K562 (cell line): ENCODE data around the gene LRRC4. TPM values are rescaled to one million over a fixed set of nuclear protein-coding genes. Genes with fewer than 3 reads are reported as not detected.

Experiments used
- ARID1B ChIP-seq: fragments of 450-650 bp; IDR thresholded peaks from 2 replicates; pipeline ENCODE4 v1.6.1; 2016; ENCODE audit warnings: antibody characterized with exemption, mild to moderate bottlenecking, inconsistent platforms
- BACH1 ChIP-seq: fragments of 200-800 bp; sonication (Bioruptor generic); IDR thresholded peaks from 2 replicates; pipeline ENCODE4 v1.6.1; 2016; ENCODE audit warnings: missing genetic modification characterization, missing compliant biosample characterization
- BRF1 ChIP-seq: IDR thresholded peaks from 3 replicates; pipeline ENCODE4 v1.6.1; 2011; ENCODE audit warnings: borderline replicate concordance, mild to moderate bottlenecking; ENCODE audit not compliant: insufficient read length; ENCODE audit errors: extremely low read depth
- CBFA2T3 ChIP-seq: fragments of 450-650 bp; IDR thresholded peaks from 2 replicates; pipeline ENCODE4 v1.6.1; 2017
- CEBPG ChIP-seq, 3 experiments: fragments of 200-800 bp in 1 of 3; sonication (Bioruptor generic) in 1 of 3; sonication (generic) in 1 of 3; formaldehyde crosslinking in 1 of 3; IDR thresholded peaks in 2 of 3; conservative IDR thresholded peaks in 1 of 3; 2 replicates each; pipeline versions ENCODE4 v1.6.1 to v1.8.0; 2016 to 2022; ENCODE audit warnings: missing compliant biosample characterization in 2 of 3, missing genetic modification characterization in 2 of 3, mild to moderate bottlenecking in 1 of 3, missing genetic modification reagents in 1 of 3
- CREB1 ChIP-seq, 2 experiments: sonication (generic) in 1 of 2; formaldehyde crosslinking in 1 of 2; IDR thresholded peaks; 2 replicates each; pipeline versions ENCODE4 v1.6.1 to v1.8.0; 2012 to 2022; ENCODE audit warnings: inconsistent platforms in 1 of 2, mild to moderate bottlenecking in 1 of 2, missing genetic modification reagents in 1 of 2, moderate library complexity in 1 of 2
- DDX20 ChIP-seq: fragments of 450-650 bp; IDR thresholded peaks from 2 replicates; pipeline ENCODE4 v1.6.1; 2016; ENCODE audit warnings: missing genetic modification characterization, low read depth, mild to moderate bottlenecking, missing compliant biosample characterization, moderate library complexity
- FOXK1 ChIP-seq: sonication (generic); formaldehyde crosslinking; IDR thresholded peaks from 2 replicates; pipeline ENCODE4 v1.8.0; 2022; ENCODE audit warnings: missing genetic modification reagents, mild to moderate bottlenecking, borderline replicate concordance
- SMARCB1 ChIP-seq: IDR thresholded peaks from 2 replicates; pipeline ENCODE4 v1.6.1; 2011; ENCODE audit warnings: improper control_type of control experiment, low read depth; ENCODE audit not compliant: insufficient read length
- ZNF583 ChIP-seq: fragments of 250-450 bp; sonication (Bioruptor Pico); IDR thresholded peaks from 2 replicates; pipeline ENCODE4 v1.4.0; 2020
- polyA plus RNA-seq, 8 experiments: library from polyadenylated mRNA; depleted of rRNA in 4 of 8; stranded (reverse) in 5 of 8; unstranded in 3 of 8; fragments of >200 nt; fragmentation: Nextera tagmentation in 2 of 8; fragmentation: Illumina TruSeq in 1 of 8; extraction: Ambion mirVana in 2 of 8; extraction: Trizol in 1 of 8; gene quantifications; 2 replicates each; pipeline versions ENCODE4 v1.2.1 to v1.2.3, GENCODE V29; 2011 to 2014; ENCODE audit warnings: inconsistent platforms in 1 of 8, missing spikeins in 1 of 8
- total RNA-seq, 7 experiments: library from RNA; depleted of rRNA in 6 of 7; stranded (reverse); fragments of >200 nt in 6 of 7; fragmentation: Illumina TruSeq in 2 of 7; extraction: Trizol in 2 of 7; gene quantifications; 2 replicates each; pipeline versions ENCODE4 v1.2.1 to v1.2.3, GENCODE V29; 2011 to 2021; ENCODE audit warnings: low replicate concordance in 1 of 7
- TF ChIP-seq, protein P1 (sequence below): fragments of 250-450 bp; sonication (Bioruptor Pico); IDR thresholded peaks from 2 replicates; pipeline ENCODE4 v1.4.0; 2020
- TF ChIP-seq, protein P2 (sequence below): fragments of 450-650 bp; IDR thresholded peaks from 2 replicates; pipeline ENCODE4 v1.6.1; 2016; ENCODE audit warnings: borderline replicate concordance
- TF ChIP-seq, protein P3 (sequence below): fragments of 450-650 bp; formaldehyde crosslinking; IDR thresholded peaks from 2 replicates; pipeline ENCODE4 v1.4.0; 2020; ENCODE audit warnings: mild to moderate bottlenecking
- TF ChIP-seq, protein P4 (sequence below): fragments of 250-450 bp; sonication (Bioruptor Pico); IDR thresholded peaks from 2 replicates; pipeline ENCODE4 v1.8.0; 2021; ENCODE audit warnings: mild to moderate bottlenecking, moderate library complexity

The LRRC4 gene
- total and polyA plus RNA-seq, 9 of the 15 experiments (the other 6 are each of a cell fraction or from before 2014, with no cell fraction given): 0.04 to 0.11 TPM; not detected in 7

DNA sequence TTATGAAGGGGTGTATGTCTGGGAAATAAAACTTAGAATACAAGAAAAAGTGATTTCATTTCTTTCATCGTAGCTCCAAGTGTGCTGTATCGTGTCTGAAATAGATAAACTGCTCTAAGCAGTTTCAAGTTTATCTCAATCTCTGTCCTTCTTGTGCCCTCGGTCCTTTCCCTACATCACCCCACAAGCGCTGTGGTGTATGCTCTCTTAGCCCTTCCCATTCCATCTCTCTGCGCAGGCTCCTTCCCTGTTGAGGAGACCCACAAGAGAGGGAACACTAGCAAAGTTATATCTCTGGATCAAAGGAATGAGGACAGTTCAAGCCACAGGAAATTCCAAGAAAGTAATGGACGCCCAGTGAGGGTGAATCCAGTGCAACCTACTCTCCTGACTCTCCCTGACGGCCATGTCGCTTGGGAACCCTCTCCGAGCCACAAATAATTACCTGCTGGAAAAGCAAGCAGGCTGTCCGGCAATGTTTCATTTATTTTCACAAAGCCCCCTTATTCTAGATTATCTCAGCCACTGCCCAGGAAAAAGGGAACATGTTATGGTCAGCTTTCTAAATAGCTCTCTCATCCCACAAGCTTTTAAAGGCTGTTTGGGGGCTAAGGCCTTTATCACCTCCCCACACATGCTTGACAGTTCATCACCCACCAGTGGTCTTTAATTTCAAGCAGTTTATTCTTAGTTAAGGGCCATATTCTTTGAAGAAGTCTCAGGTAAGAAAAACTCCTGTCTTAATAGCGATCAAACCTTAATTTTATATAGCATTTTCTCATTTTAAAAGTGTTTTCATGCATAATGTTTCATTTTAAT lies 34.8 kb downstream of the LRRC4 start (continued):
- TF ChIP-seq CEBPG (CRISPR knock-in tag; IDR thresholded peaks at IDR 0.05) (no peak), CEBPG (tag; conservative IDR thresholded peaks at IDR 0.05 in 1 of 2, IDR thresholded peaks at IDR 0.05 in 1 of 2) (no peak), ARID1B (peak; percentile 63), BACH1 (no peak), CREB1 (IDR thresholded peaks at IDR 0.05) (0 out of 2 replicates have a peak, but pooled peaks have one; percentile 15), CREB1 (CRISPR knock-in tag; IDR thresholded peaks at IDR 0.05) (no peak), FOXK1 (CRISPR knock-in tag) (no peak), DDX20 (no peak), SMARCB1 (peak; percentile 79), ZNF583 (0 out of 2 replicates have a peak, but pooled peaks have one; percentile 48), BRF1 (no peak), CBFA2T3 (peak; percentile 61)
- TF ChIP-seq, protein P1, sequence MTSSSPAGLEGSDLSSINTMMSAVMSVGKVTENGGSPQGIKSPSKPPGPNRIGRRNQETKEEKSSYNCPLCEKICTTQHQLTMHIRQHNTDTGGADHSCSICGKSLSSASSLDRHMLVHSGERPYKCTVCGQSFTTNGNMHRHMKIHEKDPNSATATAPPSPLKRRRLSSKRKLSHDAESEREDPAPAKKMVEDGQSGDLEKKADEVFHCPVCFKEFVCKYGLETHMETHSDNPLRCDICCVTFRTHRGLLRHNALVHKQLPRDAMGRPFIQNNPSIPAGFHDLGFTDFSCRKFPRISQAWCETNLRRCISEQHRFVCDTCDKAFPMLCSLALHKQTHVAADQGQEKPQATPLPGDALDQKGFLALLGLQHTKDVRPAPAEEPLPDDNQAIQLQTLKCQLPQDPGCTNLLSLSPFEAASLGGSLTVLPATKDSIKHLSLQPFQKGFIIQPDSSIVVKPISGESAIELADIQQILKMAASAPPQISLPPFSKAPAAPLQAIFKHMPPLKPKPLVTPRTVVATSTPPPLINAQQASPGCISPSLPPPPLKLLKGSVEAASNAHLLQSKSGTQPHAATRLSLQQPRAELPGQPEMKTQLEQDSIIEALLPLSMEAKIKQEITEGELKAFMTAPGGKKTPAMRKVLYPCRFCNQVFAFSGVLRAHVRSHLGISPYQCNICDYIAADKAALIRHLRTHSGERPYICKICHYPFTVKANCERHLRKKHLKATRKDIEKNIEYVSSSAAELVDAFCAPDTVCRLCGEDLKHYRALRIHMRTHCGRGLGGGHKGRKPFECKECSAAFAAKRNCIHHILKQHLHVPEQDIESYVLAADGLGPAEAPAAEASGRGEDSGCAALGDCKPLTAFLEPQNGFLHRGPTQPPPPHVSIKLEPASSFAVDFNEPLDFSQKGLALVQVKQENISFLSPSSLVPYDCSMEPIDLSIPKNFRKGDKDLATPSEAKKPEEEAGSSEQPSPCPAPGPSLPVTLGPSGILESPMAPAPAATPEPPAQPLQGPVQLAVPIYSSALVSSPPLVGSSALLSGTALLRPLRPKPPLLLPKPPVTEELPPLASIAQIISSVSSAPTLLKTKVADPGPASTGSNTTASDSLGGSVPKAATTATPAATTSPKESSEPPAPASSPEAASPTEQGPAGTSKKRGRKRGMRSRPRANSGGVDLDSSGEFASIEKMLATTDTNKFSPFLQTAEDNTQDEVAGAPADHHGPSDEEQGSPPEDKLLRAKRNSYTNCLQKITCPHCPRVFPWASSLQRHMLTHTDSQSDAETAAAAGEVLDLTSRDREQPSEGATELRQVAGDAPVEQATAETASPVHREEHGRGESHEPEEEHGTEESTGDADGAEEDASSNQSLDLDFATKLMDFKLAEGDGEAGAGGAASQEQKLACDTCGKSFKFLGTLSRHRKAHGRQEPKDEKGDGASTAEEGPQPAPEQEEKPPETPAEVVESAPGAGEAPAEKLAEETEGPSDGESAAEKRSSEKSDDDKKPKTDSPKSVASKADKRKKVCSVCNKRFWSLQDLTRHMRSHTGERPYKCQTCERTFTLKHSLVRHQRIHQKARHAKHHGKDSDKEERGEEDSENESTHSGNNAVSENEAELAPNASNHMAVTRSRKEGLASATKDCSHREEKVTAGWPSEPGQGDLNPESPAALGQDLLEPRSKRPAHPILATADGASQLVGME (CRISPR knock-in tag): peak; percentile 58; the same call in 1 of the 2 replicates
- TF ChIP-seq, protein P2, sequence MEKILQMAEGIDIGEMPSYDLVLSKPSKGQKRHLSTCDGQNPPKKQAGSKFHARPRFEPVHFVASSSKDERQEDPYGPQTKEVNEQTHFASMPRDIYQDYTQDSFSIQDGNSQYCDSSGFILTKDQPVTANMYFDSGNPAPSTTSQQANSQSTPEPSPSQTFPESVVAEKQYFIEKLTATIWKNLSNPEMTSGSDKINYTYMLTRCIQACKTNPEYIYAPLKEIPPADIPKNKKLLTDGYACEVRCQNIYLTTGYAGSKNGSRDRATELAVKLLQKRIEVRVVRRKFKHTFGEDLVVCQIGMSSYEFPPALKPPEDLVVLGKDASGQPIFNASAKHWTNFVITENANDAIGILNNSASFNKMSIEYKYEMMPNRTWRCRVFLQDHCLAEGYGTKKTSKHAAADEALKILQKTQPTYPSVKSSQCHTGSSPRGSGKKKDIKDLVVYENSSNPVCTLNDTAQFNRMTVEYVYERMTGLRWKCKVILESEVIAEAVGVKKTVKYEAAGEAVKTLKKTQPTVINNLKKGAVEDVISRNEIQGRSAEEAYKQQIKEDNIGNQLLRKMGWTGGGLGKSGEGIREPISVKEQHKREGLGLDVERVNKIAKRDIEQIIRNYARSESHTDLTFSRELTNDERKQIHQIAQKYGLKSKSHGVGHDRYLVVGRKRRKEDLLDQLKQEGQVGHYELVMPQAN: no peak
- TF ChIP-seq, protein P3, sequence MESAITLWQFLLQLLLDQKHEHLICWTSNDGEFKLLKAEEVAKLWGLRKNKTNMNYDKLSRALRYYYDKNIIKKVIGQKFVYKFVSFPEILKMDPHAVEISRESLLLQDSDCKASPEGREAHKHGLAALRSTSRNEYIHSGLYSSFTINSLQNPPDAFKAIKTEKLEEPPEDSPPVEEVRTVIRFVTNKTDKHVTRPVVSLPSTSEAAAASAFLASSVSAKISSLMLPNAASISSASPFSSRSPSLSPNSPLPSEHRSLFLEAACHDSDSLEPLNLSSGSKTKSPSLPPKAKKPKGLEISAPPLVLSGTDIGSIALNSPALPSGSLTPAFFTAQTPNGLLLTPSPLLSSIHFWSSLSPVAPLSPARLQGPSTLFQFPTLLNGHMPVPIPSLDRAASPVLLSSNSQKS (CRISPR knock-in tag): no peak
- TF ChIP-seq, protein P4, sequence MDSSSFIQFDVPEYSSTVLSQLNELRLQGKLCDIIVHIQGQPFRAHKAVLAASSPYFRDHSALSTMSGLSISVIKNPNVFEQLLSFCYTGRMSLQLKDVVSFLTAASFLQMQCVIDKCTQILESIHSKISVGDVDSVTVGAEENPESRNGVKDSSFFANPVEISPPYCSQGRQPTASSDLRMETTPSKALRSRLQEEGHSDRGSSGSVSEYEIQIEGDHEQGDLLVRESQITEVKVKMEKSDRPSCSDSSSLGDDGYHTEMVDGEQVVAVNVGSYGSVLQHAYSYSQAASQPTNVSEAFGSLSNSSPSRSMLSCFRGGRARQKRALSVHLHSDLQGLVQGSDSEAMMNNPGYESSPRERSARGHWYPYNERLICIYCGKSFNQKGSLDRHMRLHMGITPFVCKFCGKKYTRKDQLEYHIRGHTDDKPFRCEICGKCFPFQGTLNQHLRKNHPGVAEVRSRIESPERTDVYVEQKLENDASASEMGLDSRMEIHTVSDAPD (CRISPR knock-in tag): no peak
- TF ChIP-seq, all 486 proteins: peak for 25
